Measurements from ENCODE around the gene TJP3.
"Not testable (repeated sequence)": the region's sequence is repeated elsewhere in the genome, so short reads cannot be mapped to it uniquely, and the experiment has no call there.

The TJP3 gene

GRCh38 chr19:3661284-3662238, 46.6 kb upstream of the TJP3 start:
- Histone ChIP-seq H2AFZ (no peak overlapping the region), H3K27me3 (ENCODE audit: control insufficient read depth, insufficient read depth, low read length) (no peaks in the 10 kb centered on the region), H3K27ac (no peak overlapping the region), H3K36me3 (ENCODE audit: control insufficient read depth, insufficient read depth, low read length) (no peaks in the 10 kb centered on the region), H3K4me2 (ENCODE audit: low read length) (no peak overlapping the region), H3K9me3 (ENCODE audit: control insufficient read depth, low read length) (no peaks in the 10 kb centered on the region), H3K4me3 (ENCODE audit: low read depth, low read length) (no peak overlapping the region), H3K9ac (no peak overlapping the region), H3K79me2 (peaks cover 13% of the 10 kb centered on the region), H3K4me1 (peaks cover 3% of the 10 kb centered on the region)
- TF ChIP-seq, protein P1, sequence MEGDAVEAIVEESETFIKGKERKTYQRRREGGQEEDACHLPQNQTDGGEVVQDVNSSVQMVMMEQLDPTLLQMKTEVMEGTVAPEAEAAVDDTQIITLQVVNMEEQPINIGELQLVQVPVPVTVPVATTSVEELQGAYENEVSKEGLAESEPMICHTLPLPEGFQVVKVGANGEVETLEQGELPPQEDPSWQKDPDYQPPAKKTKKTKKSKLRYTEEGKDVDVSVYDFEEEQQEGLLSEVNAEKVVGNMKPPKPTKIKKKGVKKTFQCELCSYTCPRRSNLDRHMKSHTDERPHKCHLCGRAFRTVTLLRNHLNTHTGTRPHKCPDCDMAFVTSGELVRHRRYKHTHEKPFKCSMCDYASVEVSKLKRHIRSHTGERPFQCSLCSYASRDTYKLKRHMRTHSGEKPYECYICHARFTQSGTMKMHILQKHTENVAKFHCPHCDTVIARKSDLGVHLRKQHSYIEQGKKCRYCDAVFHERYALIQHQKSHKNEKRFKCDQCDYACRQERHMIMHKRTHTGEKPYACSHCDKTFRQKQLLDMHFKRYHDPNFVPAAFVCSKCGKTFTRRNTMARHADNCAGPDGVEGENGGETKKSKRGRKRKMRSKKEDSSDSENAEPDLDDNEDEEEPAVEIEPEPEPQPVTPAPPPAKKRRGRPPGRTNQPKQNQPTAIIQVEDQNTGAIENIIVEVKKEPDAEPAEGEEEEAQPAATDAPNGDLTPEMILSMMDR (IDR thresholded peaks at IDR 0.05) = no peak

- H3K27ac ChIP-seq = no peak overlapping the region
- H3K4me2 ChIP-seq (ENCODE audit: low read length) = no peak overlapping the region
- H3K9me3 ChIP-seq (ENCODE audit: control insufficient read depth, low read length) = no peaks in the 10 kb centered on the region
- H3K79me2 ChIP-seq = peaks cover 13% of the 10 kb centered on the region
- H3K4me1 ChIP-seq = peaks cover 3% of the 10 kb centered on the region
- H3K4me3 ChIP-seq (ENCODE audit: low read depth, low read length) = no peak overlapping the region
- TF ChIP-seq, protein P1 (IDR thresholded peaks at IDR 0.05) = no peak
- no peaks in the 10 kb centered on the region for H3K36me3 ChIP-seq (ENCODE audit: control insufficient read depth, insufficient read depth, low read length)
- no peaks in the 10 kb centered on the region for H3K27me3 ChIP-seq (ENCODE audit: control insufficient read depth, insufficient read depth, low read length)
- H3K9ac ChIP-seq = no peak overlapping the region
- H2AFZ ChIP-seq = no peak overlapping the region
Measured at GRCh38 chr19:3663838-3664237, 44.3 kb upstream of the TJP3 start.

DNA sequence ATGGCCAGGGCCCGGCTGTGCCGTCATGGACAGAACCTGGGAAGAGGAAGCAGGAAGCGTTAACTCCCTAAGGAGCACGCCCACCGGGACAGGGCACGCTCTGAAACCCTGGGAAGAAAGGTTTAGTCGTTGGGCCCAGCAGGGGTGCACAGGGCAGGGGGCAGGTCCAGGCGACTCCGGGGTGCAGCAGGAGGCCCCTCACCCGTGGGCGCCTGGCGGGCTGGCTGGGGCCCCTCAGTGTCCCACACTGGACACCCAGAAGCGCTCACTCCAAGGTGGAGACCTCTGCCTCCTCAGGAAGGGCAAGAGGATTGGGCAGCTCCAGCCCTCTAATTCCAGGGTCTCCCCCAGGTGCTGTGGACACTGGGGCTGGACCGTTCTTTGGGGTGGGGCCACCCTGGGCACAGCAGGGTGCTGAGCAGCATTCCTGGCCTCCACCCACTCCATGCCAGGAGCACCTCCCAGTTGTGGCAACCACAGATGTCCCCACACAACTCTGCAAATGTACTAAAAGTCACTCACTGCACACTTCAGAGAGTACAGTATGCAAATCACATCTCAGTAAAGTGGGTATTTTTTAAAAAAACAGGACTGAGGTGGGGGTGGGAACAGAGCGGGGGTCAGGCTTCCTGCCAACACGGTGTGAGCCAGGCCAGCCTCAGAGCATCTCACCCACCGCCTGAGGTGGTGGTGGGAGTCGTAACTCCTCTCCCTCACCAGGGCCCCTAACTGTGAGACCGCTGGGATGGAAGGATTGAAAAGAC, 43.1 kb upstream of the TJP3 start:
- H3K79me2 ChIP-seq = peaks cover 13% of the 10 kb centered on the region
- H2AFZ ChIP-seq = no peak overlapping the region
- H3K9ac ChIP-seq = no peak overlapping the region
- no peaks in the 10 kb centered on the region for H3K9me3 ChIP-seq (ENCODE audit: control insufficient read depth, low read length)
- no peaks in the 10 kb centered on the region for H3K27me3 ChIP-seq (ENCODE audit: control insufficient read depth, insufficient read depth, low read length)
- no peak overlapping the region for H3K4me3 ChIP-seq (ENCODE audit: low read depth, low read length)
- no peak overlapping the region for H3K4me2 ChIP-seq (ENCODE audit: low read length)
- no peaks in the 10 kb centered on the region for H3K36me3 ChIP-seq (ENCODE audit: control insufficient read depth, insufficient read depth, low read length)
- no peak overlapping the region for H3K27ac ChIP-seq
- TF ChIP-seq, protein P1 (IDR thresholded peaks at IDR 0.05) = no peak
- peaks cover 3% of the 10 kb centered on the region for H3K4me1 ChIP-seq

GRCh38 chr19:3665681-3666544, 42.3 kb upstream of the TJP3 start:
- Histone ChIP-seq H3K4me1 (peaks cover 3% of the 10 kb centered on the region), H3K79me2 (peaks cover 13% of the 10 kb centered on the region), H2AFZ (no peak overlapping the region), H3K9me3 (ENCODE audit: control insufficient read depth, low read length) (no peaks in the 10 kb centered on the region), H3K9ac (no peak overlapping the region), H3K27me3 (ENCODE audit: control insufficient read depth, insufficient read depth, low read length) (no peaks in the 10 kb centered on the region), H3K4me3 (ENCODE audit: low read depth, low read length) (no peak overlapping the region), H3K36me3 (ENCODE audit: control insufficient read depth, insufficient read depth, low read length) (no peaks in the 10 kb centered on the region), H3K27ac (no peak overlapping the region), H3K4me2 (ENCODE audit: low read length) (no peak overlapping the region)
- TF ChIP-seq, protein P1 (IDR thresholded peaks at IDR 0.05) = peak; percentile 95

- H3K79me2 ChIP-seq = peaks cover 13% of the 10 kb centered on the region
- not testable (repeated sequence) for H3K27me3 ChIP-seq (ENCODE audit: control insufficient read depth, insufficient read depth, low read length); H3K27ac ChIP-seq; H2AFZ ChIP-seq; H3K9ac ChIP-seq; H3K4me3 ChIP-seq (ENCODE audit: low read depth, low read length); H3K36me3 ChIP-seq (ENCODE audit: control insufficient read depth, insufficient read depth, low read length); H3K4me2 ChIP-seq (ENCODE audit: low read length); H3K9me3 ChIP-seq (ENCODE audit: control insufficient read depth, low read length); H3K4me1 ChIP-seq
Measured at GRCh38 chr19:3666545-3666856, 41.7 kb upstream of the TJP3 start.
